Dermis lymphatic vessel endothelial cell (primary cell): ENCODE results near the gene CAPS2. TPM values are rescaled to one million over a fixed set of nuclear protein-coding genes. Genes with fewer than 3 reads are reported as not detected.

Experiments
- total RNA-seq: library from RNA; depleted of rRNA; stranded (reverse); fragments of >200 nt; gene quantifications from 2 replicates; pipeline ENCODE4 v1.2.1, GENCODE V29; 2014

The CAPS2 gene
- total RNA-seq, result 0.09 and 0.11 TPM in 2 replicates

GRCh38 chr12:75329918-75330826 is at the start of gene CAPS2:
TSS of gene CAPS2 (minus strand) at chr12:75330324. CDS start at chr12:75326498, 3,826 bp downstream.

DNA sequence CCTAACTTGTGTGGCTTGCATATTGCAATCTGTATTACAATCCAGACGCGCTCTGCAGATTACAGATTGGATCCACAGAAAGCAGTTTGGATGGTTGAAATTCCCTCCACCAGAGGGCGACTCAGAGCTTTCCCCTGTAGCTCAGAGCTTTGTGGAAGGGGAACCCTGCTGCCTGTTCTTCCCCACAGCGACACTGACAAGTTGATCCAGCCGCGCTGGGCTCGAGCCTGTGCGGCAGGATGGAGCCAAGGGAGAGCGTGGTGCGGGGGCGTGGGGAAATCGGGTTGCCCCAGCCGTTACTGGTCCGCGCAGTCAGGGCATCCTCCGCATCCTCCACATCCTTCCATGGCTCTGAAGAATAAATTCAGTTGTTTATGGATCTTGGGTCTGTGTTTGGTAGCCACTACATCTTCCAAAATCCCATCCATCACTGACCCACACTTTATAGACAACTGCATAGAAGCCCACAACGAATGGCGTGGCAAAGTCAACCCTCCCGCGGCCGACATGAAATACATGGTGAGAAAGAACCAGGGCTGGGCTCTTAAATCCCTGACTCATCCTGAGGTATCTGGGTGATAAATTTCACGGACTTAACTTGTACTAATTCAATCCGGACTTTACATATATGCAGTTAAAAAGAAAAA is 4.4 kb upstream of the CAPS2 start, which contains the start of gene GLIPR1L1:
GLIPR1L1 (plus strand) TSS at position 287 of the 647 bp plus-strand sequence; CDS start at position 346, 59 bp downstream.

Other genes starting within 250 kb of the CAPS2 start
- not detected in 2 replicates for gene KCNC2, start 120.5 kb downstream of the CAPS2 start, total RNA-seq
- not detected in 2 replicates for gene GLIPR1L1, start 4.3 kb upstream of the CAPS2 start, total RNA-seq
- under 0.01 and 0.09 TPM in 2 replicates for gene GLIPR1L2, start 60.8 kb upstream of the CAPS2 start, total RNA-seq
- gene GLIPR1, start 150.4 kb upstream of the CAPS2 start, total RNA-seq, result 2.1 and 2.3 TPM in 2 replicates
- 23.3 and 32.5 TPM in 2 replicates for gene KRR1, start 181.3 kb upstream of the CAPS2 start, total RNA-seq